PC-9 (cell line): ENCODE results near the gene IRF2BPL.

Experiments used
- EZH2 ChIP-seq: fragments of 200-600 bp; sonication (generic); IDR thresholded peaks from 2 replicates; pipeline ENCODE4 v1.8.0; 2017; ENCODE audit warnings: antibody characterized with exemption, low read depth
- TF ChIP-seq, protein P1 (sequence below): fragments of 200-600 bp; sonication (generic); conservative IDR thresholded peaks from 2 replicates; pipeline ENCODE4 v1.6.1; 2017; ENCODE audit warnings: mixed run types, antibody characterized with exemption, mild to moderate bottlenecking, moderate library complexity

DNA sequence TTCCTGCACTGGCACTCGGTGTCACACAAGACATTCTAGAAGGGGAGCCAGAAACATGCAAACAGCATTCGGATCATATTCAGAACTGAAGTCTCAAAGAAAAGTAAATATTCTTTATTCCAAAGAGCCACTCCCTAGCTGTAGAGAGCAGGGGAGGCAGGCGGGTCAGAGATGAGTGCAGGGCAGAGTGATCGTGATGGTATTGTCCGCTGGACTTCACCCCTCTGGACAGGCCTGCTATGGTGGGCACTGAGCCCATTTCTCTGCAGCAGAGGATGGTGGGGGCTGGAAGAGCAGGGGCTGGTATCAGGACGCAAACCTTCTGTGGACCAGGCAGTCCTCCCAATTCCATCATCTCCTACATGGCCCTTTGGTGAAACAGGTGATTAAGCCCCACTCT lies 25.6 kb downstream of the IRF2BPL start:
- TF ChIP-seq, protein P1, sequence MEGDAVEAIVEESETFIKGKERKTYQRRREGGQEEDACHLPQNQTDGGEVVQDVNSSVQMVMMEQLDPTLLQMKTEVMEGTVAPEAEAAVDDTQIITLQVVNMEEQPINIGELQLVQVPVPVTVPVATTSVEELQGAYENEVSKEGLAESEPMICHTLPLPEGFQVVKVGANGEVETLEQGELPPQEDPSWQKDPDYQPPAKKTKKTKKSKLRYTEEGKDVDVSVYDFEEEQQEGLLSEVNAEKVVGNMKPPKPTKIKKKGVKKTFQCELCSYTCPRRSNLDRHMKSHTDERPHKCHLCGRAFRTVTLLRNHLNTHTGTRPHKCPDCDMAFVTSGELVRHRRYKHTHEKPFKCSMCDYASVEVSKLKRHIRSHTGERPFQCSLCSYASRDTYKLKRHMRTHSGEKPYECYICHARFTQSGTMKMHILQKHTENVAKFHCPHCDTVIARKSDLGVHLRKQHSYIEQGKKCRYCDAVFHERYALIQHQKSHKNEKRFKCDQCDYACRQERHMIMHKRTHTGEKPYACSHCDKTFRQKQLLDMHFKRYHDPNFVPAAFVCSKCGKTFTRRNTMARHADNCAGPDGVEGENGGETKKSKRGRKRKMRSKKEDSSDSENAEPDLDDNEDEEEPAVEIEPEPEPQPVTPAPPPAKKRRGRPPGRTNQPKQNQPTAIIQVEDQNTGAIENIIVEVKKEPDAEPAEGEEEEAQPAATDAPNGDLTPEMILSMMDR, result no peak
- TF ChIP-seq EZH2, result no peak
